ENCODE data around the gene HRCT1.

Gene HRCT1

GRCh38 chr9:35942286-35942685 is 36.3 kb downstream of the HRCT1 start:
- DNase-seq (ENCODE audit: low read depth) = no peak

- DNase-seq (ENCODE audit: low read depth) = no peak
Observed at GRCh38 chr9:35944173-35944572, 38.2 kb downstream of the HRCT1 start.

- DNase-seq (ENCODE audit: low read depth) = no peak
Observed at GRCh38 chr9:35944841-35945240, 38.8 kb downstream of the HRCT1 start.

GRCh38 chr9:35945341-35946018 is 39.5 kb downstream of the HRCT1 start:
- peak; percentile 53 for DNase-seq (ENCODE audit: low read depth)

GRCh38 chr9:35948451-35948850 is 42.4 kb downstream of the HRCT1 start:
- no peak for DNase-seq (ENCODE audit: low read depth)

- DNase-seq (ENCODE audit: low read depth) = no peak
Observed at GRCh38 chr9:35948901-35949318, 42.9 kb downstream of the HRCT1 start.

GRCh38 chr9:35951736-35952135 is 45.7 kb downstream of the HRCT1 start:
- DNase-seq (ENCODE audit: low read depth) = no peak

- no peak for DNase-seq (ENCODE audit: low read depth)
Observed at GRCh38 chr9:35952526-35953191, 46.7 kb downstream of the HRCT1 start.

GRCh38 chr9:35954942-35955546 is 49.0 kb downstream of the HRCT1 start:
- DNase-seq (ENCODE audit: low read depth) = peak; percentile 32

- no peak for DNase-seq (ENCODE audit: low read depth)
Observed at GRCh38 chr9:35956651-35957050, 50.6 kb downstream of the HRCT1 start.

Measured in stimulated activated CD4-positive, alpha-beta T cell treated with anti-CD3 and anti-CD28 coated beads, Interleukin-2, amount 100 ng/mL, for 4 hours (primary cell).